ENCODE results near the gene RFX3.

DNA sequence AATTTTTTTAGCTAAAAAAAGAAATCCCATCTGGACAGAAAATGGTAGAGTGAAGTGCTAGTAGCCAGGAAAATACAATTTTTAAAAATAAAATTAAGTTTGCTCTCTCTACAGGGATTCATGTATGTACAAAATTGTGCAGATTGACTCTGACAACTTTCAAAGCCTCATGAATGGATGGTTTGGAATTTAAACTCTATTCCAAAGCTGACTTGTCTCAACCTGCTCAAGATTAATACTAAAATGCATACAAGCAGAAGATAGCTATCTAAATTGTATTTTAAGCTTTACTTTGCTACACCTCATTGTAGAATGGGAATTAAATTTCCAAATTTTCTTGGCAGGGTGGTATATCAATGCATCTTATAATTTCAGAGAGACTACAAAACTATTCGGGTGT is 257.6 kb downstream of the RFX3 start:
- TF ChIP-seq, protein P1, sequence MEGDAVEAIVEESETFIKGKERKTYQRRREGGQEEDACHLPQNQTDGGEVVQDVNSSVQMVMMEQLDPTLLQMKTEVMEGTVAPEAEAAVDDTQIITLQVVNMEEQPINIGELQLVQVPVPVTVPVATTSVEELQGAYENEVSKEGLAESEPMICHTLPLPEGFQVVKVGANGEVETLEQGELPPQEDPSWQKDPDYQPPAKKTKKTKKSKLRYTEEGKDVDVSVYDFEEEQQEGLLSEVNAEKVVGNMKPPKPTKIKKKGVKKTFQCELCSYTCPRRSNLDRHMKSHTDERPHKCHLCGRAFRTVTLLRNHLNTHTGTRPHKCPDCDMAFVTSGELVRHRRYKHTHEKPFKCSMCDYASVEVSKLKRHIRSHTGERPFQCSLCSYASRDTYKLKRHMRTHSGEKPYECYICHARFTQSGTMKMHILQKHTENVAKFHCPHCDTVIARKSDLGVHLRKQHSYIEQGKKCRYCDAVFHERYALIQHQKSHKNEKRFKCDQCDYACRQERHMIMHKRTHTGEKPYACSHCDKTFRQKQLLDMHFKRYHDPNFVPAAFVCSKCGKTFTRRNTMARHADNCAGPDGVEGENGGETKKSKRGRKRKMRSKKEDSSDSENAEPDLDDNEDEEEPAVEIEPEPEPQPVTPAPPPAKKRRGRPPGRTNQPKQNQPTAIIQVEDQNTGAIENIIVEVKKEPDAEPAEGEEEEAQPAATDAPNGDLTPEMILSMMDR (IDR thresholded peaks at IDR 0.05; ENCODE audit: insufficient read depth, low read depth, low read length), result no peak
- TF ChIP-seq EZH2 (IDR thresholded peaks at IDR 0.05; ENCODE audit: insufficient read depth, low read length), result no peak

All from astrocyte (in vitro differentiated cells and primary cell).